Measurements from ENCODE around the gene MAPRE3.

The MAPRE3 gene

DNA sequence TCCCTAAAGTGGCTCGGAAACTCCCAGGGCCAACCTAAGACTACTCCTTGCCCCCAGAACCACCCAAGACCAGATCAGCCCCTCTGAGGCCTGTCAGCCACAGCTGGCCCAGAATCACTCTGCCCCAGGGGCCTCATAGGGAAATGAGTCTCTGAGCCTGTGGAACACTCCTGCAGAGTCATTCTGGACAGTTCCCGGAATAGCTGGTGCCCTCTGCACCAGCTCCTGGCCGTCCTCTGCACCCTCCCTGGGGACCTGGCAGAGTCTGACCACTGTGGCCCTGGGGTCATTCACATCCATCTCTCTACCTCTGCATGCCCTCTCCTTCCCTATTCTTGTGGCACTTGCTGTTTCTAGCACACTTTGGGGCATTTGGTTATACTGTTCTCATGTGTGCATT is 47.7 kb downstream of the MAPRE3 start:
- DNase-seq = no peak

DNA sequence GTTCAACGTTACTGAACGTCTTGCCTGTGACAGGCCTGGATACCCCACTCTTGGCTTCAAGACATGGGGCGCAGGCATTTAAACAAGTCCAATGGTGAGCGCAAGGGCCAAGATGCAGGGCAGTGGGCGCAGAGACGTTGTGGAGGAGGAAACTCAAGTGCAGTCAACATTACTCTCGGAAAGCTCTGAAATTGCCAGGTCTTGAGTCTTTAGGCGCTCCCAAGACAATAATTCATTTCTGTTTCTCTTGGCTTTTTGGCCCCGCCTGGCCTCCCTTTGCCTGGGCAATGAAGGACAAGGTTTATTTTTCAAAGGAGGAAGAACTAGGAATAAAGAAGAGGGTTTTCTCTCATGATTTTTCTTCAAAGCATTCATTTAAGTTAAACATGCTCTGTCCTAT is 49.0 kb downstream of the MAPRE3 start:
- no peak for DNase-seq

DNA sequence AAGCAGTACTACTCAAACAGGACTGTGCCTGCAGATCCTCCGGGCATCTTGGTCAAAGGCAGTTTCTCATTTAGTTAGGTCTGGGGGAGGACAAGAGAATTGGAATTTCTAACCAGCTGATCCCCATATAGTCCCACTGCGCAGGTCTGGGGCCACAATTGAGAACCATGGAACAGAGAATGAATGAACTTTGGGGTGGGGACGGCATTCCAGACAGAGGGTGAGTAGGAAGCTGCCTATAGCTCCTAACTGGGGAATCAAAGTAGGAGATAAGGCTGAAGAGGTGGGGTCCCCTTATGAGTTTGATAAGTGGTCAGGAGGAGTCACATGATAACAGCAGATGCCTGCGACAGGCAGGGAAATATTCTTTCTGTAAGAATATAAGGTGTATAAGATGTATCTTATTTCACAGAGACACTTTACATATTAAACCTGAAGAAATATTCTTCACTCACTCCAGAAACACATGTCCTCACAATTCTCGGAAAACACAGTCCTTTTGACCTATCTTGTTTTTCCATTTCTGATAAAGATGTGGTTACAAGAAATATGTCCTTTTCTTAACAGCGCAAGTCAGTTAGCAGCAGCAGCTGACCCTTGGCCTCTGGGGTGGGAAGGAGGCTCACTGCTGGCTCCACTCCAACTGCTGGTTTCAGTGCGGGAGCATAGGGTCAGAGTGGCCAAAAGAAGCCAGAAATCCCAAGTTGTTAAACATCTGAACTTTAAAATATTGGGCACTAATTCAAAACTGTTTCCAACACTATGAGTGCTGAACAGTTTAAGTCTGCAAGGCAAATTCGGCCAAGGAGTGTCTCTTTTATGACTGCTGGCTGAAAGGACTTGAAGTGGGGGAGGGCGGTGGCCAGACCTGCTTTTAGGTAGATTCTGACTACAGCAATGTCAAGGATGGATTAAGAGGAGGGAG is 49.8 kb downstream of the MAPRE3 start:
- DNase-seq = no peak

DNA sequence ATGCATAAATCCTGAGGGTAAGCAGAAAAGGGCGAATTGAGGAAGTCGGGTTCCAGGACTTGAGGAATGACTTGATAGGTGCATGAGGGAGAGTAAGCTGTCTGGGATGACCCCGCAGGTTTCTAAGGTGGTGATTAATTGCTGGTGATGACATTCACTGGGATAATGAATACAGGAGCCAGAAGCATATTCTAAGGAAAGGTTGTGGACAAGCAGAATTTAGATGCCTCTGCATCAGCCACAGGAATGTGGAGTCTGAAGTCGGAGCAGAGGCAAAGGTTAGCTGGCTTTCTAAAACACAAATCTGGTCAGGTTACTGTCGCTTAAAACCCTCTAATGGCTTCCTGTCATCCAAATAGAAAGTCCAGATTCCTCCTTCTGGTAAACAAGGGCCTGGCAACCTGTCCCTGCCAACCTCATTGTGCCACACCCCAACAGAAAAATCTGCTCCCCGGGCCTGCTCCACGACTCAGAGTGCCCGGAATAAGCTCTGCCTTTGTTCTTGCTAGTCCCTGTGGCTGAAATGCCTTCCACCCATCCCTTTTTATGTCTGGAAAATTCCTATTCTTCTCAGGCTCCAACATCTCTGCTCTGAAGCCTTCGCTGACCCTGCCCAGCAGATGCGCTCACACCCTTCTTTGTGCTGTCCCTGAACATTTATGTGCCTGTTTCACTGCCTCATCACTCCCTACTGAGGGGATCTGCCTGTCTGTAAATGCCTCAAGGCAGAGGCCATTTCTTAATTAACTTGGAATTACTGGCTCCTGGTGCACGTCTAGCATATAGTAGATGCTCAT is 51.0 kb downstream of the MAPRE3 start:
- no peak for DNase-seq

DNA sequence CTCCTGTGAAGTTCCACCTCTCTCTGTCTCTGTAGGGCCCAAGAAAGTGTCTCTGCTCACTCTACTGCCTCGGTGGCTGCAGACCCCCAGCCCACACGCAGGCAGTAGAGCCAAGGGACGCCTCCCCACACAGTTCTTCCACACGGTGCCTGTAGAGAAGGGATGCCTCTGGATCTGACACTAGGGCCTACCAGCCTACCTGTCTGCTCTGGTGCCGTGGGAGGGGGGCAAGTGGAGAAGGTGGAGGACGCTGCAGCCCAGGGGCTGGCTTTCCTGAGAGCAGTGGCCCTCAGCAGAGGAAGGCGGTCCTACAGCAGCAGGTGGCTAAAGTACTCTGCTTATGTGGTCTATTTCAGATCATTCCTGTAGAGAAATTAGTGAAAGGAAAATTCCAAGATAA is 53.3 kb downstream of the MAPRE3 start:
- no peak for DNase-seq

DNA sequence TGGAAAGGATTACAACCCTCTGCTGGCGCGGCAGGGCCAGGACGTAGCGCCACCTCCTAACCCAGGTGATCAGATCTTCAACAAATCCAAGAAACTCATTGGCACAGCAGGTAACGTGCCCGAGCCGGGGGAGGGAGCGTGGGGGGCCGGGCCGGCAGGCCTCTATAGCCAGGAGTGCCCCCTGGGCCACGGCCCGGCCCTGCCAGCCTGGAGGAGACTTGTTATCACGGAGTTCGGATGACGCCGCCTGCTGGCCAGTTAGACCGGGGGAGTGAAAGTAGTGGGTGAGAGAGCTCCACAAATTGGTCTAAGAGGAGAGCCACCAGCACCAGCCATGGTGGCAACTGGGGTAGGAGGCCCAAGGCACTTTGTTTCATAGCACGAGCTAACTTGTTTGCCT is 53.8 kb downstream of the MAPRE3 start:
- peak; percentile 25 for DNase-seq

DNA sequence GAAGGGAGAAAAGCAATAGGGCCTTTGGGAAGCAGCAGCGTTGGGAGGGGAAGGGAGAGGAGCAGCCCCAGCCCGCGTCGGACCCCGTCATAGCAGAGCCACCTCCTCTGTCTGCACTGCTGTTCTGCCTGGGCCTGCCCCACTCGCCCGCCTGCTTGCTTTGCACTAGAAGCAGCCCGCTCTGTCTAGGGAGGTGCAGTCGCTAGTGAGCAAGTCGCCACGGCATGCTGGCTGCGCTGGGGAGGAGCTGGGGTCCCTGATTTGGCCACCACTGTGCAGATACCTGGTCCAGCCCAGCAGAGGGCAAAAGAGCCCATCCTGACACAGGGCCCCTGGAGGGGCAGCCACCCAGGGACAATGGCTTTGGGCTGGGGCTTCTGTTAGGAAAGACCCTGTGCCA is 54.4 kb downstream of the MAPRE3 start:
- peak; percentile 25 for DNase-seq

DNA sequence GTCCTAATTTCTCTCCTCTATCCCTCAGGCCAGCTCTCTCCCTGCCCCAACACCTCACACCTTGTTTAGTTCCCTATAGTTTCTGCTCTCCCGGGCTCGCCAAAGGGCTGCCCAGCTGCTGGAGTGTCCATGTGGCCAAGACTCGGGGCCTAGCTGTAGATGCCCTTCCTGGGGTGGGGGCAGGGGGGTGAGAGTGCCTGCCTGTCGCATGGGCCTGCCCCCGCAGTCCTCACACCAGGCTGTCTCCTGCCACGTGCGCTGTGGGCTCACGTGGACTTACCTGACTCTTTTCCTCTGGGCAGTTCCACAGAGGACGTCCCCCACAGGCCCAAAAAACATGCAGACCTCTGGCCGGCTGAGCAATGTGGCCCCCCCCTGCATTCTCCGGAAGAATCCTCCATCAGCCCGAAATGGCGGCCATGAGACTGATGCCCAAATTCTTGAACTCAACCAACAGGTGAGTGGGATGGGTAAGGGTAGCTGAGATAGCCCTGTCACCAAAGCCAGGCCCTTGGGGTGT is 54.9 kb downstream of the MAPRE3 start:
- DNase-seq = no peak

DNA sequence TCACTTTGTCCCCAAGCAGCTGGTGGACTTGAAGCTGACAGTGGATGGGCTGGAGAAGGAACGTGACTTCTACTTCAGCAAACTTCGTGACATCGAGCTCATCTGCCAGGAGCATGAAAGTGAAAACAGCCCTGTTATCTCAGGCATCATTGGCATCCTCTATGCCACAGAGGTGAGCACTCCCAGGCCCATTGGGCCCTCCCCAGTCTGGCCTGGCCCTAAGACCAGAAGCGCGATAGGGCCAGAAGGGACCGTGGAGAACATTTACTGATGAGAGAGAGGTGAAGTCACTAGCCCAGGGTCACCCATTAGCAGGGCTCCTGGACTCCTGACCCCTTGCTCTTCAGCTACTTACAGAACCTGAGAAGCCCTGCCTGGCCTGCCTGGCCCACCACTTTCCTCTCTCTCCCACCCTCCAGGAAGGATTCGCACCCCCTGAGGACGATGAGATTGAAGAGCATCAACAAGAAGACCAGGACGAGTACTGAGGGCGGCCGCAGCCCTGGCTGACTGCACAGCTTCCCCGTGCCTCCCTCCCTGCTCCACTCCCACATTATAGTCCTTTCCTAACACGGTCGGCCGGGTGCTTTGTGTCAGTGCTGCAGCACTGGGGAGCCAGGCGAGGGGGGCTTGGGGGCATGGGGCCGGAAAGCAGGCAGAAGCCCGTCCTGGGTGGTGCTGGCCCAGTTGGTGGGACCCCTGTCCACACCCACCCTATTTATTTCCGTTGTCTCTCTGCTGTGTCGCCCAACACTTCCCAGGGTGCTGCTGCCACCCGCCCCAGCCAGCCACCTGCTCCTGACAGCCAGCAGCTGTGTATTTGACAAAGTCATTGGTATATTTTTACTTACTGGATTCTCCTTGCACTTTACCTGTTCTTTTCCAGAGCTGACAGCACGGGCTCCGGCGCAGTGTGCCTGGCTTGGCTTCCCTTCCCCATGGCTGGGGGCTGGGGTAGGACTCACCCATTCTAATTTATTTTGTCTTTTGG is 55.7 kb downstream of the MAPRE3 start:
- DNase-seq = no peak

DNA sequence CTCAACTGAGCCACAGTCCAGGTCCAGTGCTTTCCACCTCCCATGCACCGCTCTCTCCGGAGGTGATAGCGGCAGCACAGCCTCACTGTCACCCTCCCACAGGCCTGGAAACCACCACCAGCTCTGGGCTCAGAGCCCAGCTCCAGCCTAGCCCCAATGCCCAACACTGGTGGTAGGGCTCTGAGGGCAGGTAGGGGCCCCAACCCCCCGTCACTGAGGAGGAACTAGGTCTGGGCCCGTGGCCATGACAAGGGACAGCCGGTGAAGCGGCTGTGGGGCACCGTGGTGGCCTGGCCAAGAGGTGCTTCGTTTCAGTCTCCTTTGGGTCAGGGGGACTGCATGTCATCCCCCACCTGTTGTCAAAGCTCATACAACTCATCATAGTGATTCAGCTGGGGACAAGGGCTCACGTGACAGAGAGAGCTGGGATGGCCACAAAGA is 56.8 kb downstream of the MAPRE3 start:
- no peak for DNase-seq

DNA sequence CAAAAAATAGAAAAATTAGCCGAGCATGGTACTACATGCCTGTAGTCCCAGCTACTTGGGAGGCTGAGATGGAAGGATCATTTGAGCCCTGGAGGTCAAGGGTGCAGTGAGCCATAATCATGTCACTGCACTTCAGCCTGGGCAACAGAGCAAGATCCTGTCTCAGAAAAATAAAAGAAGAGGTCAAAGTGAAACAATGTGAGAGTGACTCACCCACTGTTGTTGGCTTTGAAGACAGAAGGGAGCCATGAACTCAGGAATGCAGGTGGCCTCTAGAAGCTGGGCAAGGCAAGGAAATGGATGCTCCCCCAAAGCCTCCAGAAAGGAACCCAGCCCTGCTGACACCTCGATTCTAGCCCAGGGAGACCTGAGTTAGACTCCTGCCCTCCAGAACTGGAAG is 58.6 kb downstream of the MAPRE3 start:
- no peak for DNase-seq

DNA sequence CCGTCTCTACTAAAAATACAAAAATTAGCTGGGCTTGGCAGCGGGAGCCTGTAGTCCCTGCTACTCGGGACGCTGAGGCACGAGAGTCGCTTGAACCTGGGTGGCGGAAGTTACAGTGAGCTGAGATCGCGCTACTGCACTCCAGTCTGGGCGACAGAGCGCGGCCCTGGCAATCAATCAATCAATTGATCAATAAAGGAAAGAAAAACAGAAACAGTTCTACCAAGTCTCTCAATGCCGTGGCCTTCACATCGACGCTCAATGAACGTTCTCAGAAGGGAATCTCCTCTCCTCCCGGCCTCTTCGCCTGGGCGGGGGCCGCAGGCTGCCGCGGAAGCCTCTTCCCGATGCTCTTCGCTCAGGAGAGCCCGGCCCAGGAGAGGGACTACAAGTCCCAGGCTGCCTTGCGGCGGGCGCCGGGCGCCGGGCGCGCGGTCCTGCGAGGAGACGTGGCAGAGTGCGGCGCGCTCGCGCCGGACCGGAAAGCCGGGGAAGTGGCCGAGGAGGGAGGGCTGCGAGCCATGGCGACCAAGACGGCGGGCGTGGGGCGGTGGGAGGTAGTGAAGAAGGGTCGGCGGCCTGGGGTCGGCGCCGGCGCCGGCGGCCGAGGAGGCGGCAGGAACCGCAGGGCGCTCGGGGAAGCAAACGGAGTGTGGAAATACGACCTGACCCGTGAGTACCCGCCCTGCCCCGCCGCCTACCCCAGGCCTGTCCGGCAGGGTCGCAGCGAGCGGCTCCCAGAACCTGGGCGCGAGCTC is 62.2 kb downstream of the MAPRE3 start, which contains the start of gene TMEM214:
TSS of gene TMEM214 (plus strand) at position 471 of the 758 bp plus-strand sequence. CDS start at position 522, 51 bp downstream.
- DNase-seq = peak; percentile 94

DNA sequence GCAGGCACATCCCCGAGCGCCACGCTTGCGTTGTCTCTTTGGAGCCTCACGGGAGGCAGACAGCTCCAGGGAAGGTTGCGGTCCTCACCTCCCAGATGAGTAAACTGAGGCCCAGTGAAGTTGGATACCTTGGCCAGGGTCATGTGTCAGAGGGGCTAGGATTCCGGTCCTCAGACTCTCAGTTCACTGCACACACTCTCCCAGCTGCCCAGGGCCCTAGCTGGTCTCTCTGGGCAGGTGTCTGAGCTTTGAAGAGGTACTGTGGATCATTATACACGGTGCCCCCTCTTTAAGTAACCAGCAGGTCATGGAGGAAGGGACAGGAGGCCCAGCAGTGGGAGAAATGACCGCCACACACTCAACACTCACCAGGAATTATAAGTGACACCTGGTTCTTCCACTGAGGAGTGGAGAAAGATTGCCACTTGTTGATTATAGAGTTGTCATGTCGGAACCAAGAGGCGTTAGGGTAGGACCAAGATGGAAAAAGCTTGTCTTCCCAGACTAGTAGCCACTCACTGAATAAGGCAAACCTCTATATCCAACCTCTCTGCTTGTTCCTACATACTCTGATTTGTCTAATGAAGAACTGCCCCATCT is 62.9 kb downstream of the MAPRE3 start:
- no peak for DNase-seq

DNA sequence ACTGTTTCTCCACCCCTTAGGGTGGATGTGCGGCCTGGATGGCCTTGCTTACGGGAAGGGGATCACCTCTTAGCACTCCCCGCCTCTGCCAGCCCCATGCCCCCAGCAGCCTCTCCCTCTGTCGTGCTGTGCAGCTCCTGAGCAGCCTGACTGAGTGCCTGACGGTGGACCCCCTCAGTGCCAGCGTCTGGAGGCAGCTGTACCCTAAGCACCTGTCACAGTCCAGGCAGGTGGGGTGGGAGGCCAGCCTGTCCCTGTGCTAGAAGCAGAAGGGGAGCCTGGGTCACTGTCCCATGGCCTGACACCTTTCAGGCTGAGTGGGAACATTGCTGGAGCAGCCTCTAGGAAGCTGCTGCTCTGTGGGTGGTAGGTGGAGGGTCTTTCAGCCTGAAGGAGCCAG is 67.6 kb downstream of the MAPRE3 start:
- DNase-seq = no peak

DNA sequence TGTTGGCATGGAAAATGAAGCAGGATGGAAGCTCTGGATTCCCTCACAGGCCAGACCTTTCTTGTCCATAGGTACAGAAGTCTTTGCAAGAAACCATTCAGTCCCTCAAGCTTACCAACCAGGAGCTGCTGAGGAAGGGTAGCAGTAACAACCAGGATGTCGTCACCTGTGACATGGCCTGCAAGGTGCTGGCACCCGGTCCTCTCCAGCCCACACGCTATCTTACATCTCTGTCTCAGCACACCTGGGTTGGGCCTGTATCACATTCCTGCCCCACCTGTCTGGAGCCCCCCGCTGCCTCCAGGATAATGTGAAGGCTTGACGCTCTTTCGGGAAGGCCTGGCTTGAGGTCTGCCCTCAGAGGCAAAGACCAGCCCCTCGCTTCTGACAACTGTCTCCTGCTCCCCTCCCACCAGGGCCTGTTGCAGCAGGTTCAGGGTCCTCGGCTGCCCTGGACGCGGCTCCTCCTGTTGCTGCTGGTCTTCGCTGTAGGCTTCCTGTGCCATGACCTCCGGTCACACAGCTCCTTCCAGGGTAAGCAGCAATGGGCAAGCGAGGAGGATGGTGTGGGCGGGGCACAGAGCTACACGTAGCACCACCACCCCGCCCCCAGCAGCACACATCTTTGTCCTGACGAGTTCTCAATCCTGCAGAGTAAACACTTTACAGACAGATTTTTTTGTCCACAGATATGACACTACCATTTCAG is 68.3 kb downstream of the MAPRE3 start:
- no peak for DNase-seq

DNA sequence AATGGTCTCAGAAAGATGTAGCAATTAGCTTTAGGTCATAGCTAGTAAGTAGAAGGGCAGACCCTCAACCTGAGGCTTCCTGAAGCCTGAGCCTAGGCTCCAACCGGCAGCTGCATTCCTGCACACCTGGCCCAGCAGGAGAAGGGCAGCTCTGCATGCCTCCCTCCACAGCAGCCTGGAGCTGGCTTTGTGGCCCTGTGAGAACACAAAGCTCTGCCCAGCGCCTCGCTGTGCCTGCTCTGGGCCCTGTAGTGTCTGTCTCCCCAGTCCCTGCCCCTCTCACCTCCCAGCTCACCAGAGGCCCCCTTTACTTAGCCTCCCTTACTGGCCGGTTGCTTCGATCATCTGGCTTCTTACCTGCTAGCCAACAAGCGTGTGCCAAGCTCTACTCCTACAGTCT is 69.0 kb downstream of the MAPRE3 start:
- DNase-seq = no peak

DNA sequence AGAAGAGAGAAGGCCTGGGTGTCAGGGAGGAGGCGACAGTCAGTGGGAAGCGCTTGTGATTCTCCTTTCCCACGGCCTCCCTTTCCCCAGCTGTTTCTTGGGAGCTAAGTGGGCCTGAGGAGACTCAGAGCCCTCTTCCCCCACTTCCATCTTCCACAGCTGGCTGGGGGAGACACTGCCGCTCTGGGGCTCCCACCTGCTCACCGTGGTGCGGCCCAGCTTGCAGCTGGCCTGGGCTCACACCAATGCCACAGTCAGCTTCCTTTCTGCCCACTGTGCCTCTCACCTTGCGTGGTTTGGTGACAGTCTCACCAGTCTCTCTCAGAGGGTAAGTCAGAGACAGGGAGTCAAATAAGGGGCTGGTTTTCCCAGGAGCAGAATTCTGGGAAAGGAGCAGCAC is 69.4 kb downstream of the MAPRE3 start:
- no peak for DNase-seq

DNA sequence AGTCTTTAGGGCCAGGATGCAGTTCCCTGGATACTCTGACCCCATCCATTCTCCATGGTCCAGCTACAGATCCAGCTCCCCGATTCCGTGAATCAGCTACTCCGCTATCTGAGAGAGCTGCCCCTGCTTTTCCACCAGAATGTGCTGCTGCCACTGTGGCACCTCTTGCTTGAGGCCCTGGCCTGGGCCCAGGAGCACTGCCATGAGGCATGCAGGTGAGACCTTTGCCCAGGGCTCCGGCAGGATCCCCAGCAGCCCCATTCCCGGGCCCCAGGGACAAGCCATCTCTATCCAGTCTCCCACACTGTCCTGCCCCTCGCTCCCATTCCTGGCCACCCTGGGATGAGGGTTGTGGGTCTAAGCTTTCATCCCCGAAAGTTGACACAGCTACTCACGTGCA is 69.8 kb downstream of the MAPRE3 start:
- DNase-seq = no peak

DNA sequence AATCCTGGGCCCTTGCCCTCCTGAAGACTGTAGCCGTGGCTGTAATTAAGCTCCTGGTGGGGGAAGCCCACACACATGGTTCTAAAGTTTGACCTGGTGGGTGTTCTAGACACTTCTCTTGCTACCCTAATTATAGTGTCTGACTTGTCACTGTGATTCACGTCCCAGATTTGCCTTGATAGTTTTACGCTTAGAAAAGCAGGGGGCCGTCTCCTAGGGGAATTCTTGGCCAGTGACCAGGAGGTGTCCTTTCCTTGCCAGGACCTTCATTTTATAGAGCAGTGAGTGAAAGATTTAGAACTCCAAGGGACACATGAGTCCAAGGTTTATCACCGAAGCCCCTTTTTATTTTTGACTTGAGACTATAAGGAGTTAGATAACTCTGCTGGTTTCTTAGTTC is 71.3 kb downstream of the MAPRE3 start:
- DNase-seq = no peak

DNA sequence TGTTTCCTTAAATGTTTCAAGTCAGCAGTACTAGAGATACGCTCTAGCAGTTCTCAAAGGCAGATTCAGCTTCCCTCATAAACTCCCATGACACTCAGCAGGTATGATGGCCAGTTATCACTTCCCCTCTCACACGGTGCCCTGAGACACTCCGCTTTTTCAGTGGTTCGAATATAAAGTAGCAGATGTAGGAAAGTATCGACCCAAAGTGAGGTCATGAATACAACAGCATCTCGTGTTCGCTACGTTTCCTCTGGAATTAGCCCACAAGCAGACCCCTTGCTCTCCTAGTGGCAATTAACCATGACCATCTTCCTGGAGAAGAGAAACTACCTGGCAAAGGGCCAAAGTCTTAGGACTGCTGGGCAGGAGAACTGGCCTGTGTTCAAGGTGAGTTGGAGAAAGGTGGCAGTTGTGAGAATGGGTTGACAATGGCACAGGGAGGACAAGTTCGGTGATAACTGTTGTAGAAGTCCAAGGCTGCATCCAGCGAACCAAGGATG is 71.8 kb downstream of the MAPRE3 start:
- DNase-seq = no peak

Measured in NCI-H82 (cell line).